Measurements from ENCODE around the gene CDYL2.

GRCh38 chr16:80705596-80705995, 98.8 kb downstream of the CDYL2 start:
- TF ChIP-seq CTCF (IDR thresholded peaks at IDR 0.05), result no peak
- TF ChIP-seq POLR2A (IDR thresholded peaks at IDR 0.05), result no peak
- TF ChIP-seq POLR2AphosphoS5 (IDR thresholded peaks at IDR 0.05; ENCODE audit: insufficient read depth in 1 of 2, low read depth in 1 of 2), result no peak
